Daoy (cell line): ENCODE data around the gene SLC16A3. TPM values are rescaled to one million over a fixed set of nuclear protein-coding genes. Genes with fewer than 3 reads are reported as not detected.
A peak's percentile ranks its signal among the peaks of the same experiment; 100 is the strongest.

Experiments
- DNase-seq: peaks from one replicate; pipeline ENCODE4 v3.0.0-alpha.2; 2015; ENCODE audit warnings: low read depth
- total RNA-seq: library from RNA; depleted of rRNA; stranded (reverse); fragments of >200 nt; shearing (Covaris generic); gene quantifications from 2 replicates; pipeline ENCODE4 v1.2.3, GENCODE V29; 2014; rRNA removed

The SLC16A3 gene
- total RNA-seq, 1 experiment from 2014 or later: 26.7 TPM

- no peak for DNase-seq
Observed at GRCh38 chr17:82287013-82287867, 58.4 kb downstream of the SLC16A3 start.

GRCh38 chr17:82287868-82288801 is 59.3 kb downstream of the SLC16A3 start:
- DNase-seq: peak; percentile 85

Other genes with a start within 250 kb of the SLC16A3 start
- 88.1 and 116 TPM in 2 replicates for gene CENPX, start 206.2 kb upstream of the SLC16A3 start, total RNA-seq
- 23.2 and 26.5 TPM in 2 replicates for gene LRRC45, start 205.7 kb upstream of the SLC16A3 start, total RNA-seq
- gene RAC3, start 197.4 kb upstream of the SLC16A3 start, total RNA-seq: 9.3 and 16.9 TPM in 2 replicates
- 57.0 and 92.7 TPM in 2 replicates for gene DCXR, start 191.3 kb upstream of the SLC16A3 start, total RNA-seq
- 18.8 and 20.2 TPM in 2 replicates for gene RFNG, start 177.2 kb upstream of the SLC16A3 start, total RNA-seq
- 180 and 190 TPM in 2 replicates for gene GPS1, start 177.1 kb upstream of the SLC16A3 start, total RNA-seq
- 82.5 and 99.0 TPM in 2 replicates for gene DUS1L, start 163.2 kb upstream of the SLC16A3 start, total RNA-seq
- gene FASN, start 130.8 kb upstream of the SLC16A3 start, total RNA-seq: 49.5 and 65.1 TPM in 2 replicates
- 7.9 and 36.5 TPM in 2 replicates for gene CCDC57, start 16.2 kb upstream of the SLC16A3 start, total RNA-seq
- gene CSNK1D, start 44.7 kb downstream of the SLC16A3 start, total RNA-seq: 16.5 and 25.1 TPM in 2 replicates
- not detected in 2 replicates for gene CD7, start 88.6 kb downstream of the SLC16A3 start, total RNA-seq
- gene SECTM1, start 104.7 kb downstream of the SLC16A3 start, total RNA-seq: 0.51 and 0.65 TPM in 2 replicates
- gene TEX19, start 130.2 kb downstream of the SLC16A3 start, total RNA-seq: not detected in 2 replicates
- gene UTS2R, start 142.7 kb downstream of the SLC16A3 start, total RNA-seq: not detected in 2 replicates
- gene HEXD, start 189.3 kb downstream of the SLC16A3 start, total RNA-seq: 4.9 and 9.4 TPM in 2 replicates
- 38.6 and 39.8 TPM in 2 replicates for gene OGFOD3, start 189.5 kb downstream of the SLC16A3 start, total RNA-seq
- 26.3 and 59.3 TPM in 2 replicates for gene CYBC1, start 221.7 kb downstream of the SLC16A3 start, total RNA-seq
- 42.3 and 59.4 TPM in 2 replicates for gene NARF, start 229.7 kb downstream of the SLC16A3 start, total RNA-seq